ENCODE measurements around the gene CD300LF. TPM values are rescaled to one million over a fixed set of nuclear protein-coding genes. Genes with fewer than 3 reads are reported as not detected.
A peak's percentile ranks its signal among the peaks of the same experiment; 100 is the strongest.

Gene CD300LF
- total and polyA plus RNA-seq, 9 of the 15 experiments (the other 6 are each of a cell fraction or from before 2014, with no cell fraction given), result not detected

GRCh38 chr17:74744714-74745547, 32.2 kb upstream of the CD300LF start (continued):
- TF ChIP-seq ARID4B (CRISPR knock-in tag; IDR thresholded peaks at IDR 0.05), result 0 out of 2 replicates have a peak, but pooled peaks have one; percentile 49
- TF ChIP-seq NFIX (CRISPR knock-in tag; IDR thresholded peaks at IDR 0.05; ENCODE audit: low read depth), result peak; percentile 76
- TF ChIP-seq ZBTB26 (CRISPR knock-in tag; IDR thresholded peaks at IDR 0.05), result no peak
- no peak for TF ChIP-seq MTA2 (IDR thresholded peaks at IDR 0.05; ENCODE audit: low read depth)
- TF ChIP-seq ZBTB49 (CRISPR knock-in tag; IDR thresholded peaks at IDR 0.05; ENCODE audit: borderline replicate concordance), result no peak
- peak; percentile 96 to 100 for TF ChIP-seq RAD21 (CRISPR knock-in tag; conservative IDR thresholded peaks at IDR 0.05 in 1 of 2, IDR thresholded peaks at IDR 0.05 in 1 of 2)
- no peak for TF ChIP-seq ZNF12 (CRISPR knock-in tag; IDR thresholded peaks at IDR 0.05)
- no peak for TF ChIP-seq TFE3 (CRISPR knock-in tag; IDR thresholded peaks at IDR 0.05)
- no peak for TF ChIP-seq GMEB1 (CRISPR knock-in tag; IDR thresholded peaks at IDR 0.05)
- no peak for TF ChIP-seq GTF2E2 (tag; IDR thresholded peaks at IDR 0.05)
- TF ChIP-seq STAT5A (IDR thresholded peaks at IDR 0.05; ENCODE audit: borderline replicate concordance, low read length), result no peak
- TF ChIP-seq ZNF347 (CRISPR knock-in tag; IDR thresholded peaks at IDR 0.05; ENCODE audit: low read depth), result no peak

Data from K562 (cell line).